C4-2B (cell line): ENCODE measurements around the gene PAX4.

Experiments
- CTCF ChIP-seq: fragments of 450-650 bp; conservative IDR thresholded peaks from 2 replicates; pipeline ENCODE4 v1.5.1; 2017; ENCODE audit warnings: mild to moderate bottlenecking
- ZFX ChIP-seq: fragments of 450-650 bp; IDR thresholded peaks from 2 replicates; pipeline ENCODE4 v1.6.1; 2017

GRCh38 chr7:127650847-127651555 lies 33.1 kb upstream of the PAX4 start:
- TF ChIP-seq CTCF (no peak), ZFX (no peak)
